ENCODE measurements around the gene C12orf50.

- TF ChIP-seq MAX (IDR thresholded peaks at IDR 0.05) = no peak
- no peak for TF ChIP-seq PHF8 (IDR thresholded peaks at IDR 0.05; ENCODE audit: borderline replicate concordance, low read depth)
- TF ChIP-seq ELK1 (IDR thresholded peaks at IDR 0.05; ENCODE audit: low read depth, low read length) = no peak
- no peak for TF ChIP-seq JUN (IDR thresholded peaks at IDR 0.05)
- TF ChIP-seq CTCF (IDR thresholded peaks at IDR 0.05) = no peak
- TF ChIP-seq NPAS2 (CRISPR knock-in tag; IDR thresholded peaks at IDR 0.05; ENCODE audit: borderline replicate concordance) = no peak
- no peak for TF ChIP-seq ZFP36 (IDR thresholded peaks at IDR 0.05; ENCODE audit: borderline replicate concordance, partially characterized antibody)
- no peak for TF ChIP-seq HOXA7 (CRISPR knock-in tag; IDR thresholded peaks at IDR 0.05)
- no peak for TF ChIP-seq RARB (CRISPR knock-in tag; IDR thresholded peaks at IDR 0.05)
- TF ChIP-seq POLR2AphosphoS2 (conservative IDR thresholded peaks at IDR 0.05; ENCODE audit: low read length) = no peak
- TF ChIP-seq EP300 (IDR thresholded peaks at IDR 0.05) = no peak
- TF ChIP-seq USF2 (IDR thresholded peaks at IDR 0.05) = no peak
- TF ChIP-seq REST (IDR thresholded peaks at IDR 0.05) = no peak
- TF ChIP-seq MYC (IDR thresholded peaks at IDR 0.05; ENCODE audit: borderline replicate concordance, low read length) = no peak
Observed at GRCh38 chr12:87930627-87931026, 98.6 kb downstream of the C12orf50 start.

Measured in A549 (cell line).